ENCODE measurements around the gene OR10H4. TPM values are rescaled to one million over a fixed set of nuclear protein-coding genes. Genes with fewer than 3 reads are reported as not detected.

OR10H4 gene
- total and polyA plus RNA-seq, 2 of the 4 experiments (the other 2 are of a cell fraction): not detected

DNA sequence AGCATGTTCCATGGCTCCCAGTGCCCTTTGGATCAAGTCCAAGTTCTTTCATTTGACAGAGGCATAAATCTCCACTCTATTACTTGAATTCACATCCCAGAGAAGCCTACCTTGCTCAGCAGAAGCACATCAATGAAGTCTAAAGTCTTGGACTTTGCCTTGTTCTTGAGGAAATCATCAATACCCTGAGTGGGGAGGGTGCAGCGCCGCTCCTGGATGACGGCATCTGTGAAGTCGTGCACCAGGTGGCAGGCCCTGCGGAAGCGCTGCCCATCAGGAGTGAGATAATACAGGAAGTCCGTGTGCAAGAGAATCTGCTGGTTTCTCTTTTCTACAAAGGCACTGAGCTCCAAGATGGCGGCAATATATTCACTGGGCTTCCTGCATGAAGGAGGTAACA, 25.1 kb upstream of the OR10H4 start:
- Histone ChIP-seq H3K4me1 (ENCODE audit: control insufficient read depth, insufficient read depth, low read length) (no peaks in the 10 kb centered on the region), H3K79me1 (ENCODE audit: low read depth in 1 of 2, low read length in 2 of 2) (no peaks in the 10 kb centered on the region), H3K9me3 (ENCODE audit: control insufficient read depth, insufficient read depth, low read length) (peaks cover 13% of the 10 kb centered on the region), H2BK120ac (ENCODE audit: low read depth, low read length) (no peak overlapping the region), H4K20me1 (ENCODE audit: insufficient read depth, low read length) (no peaks in the 10 kb centered on the region), H2BK5ac (ENCODE audit: low read depth, low read length, poor library complexity, severe bottlenecking) (no peak overlapping the region), H3K56ac (ENCODE audit: extremely low read depth, insufficient read depth, low read length) (no peak overlapping the region), H3K36me3 (ENCODE audit: control insufficient read depth, insufficient read depth, low read length) (no peaks in the 10 kb centered on the region), H3K4ac (ENCODE audit: low read depth, low read length) (no peak overlapping the region), H2AK9ac (replicated peaks; ENCODE audit: low read depth, low read length, poor library complexity) (no peak overlapping the region), H3K9me1 (ENCODE audit: insufficient read depth, low read length) (no peaks in the 10 kb centered on the region), H3K27me3 (ENCODE audit: control insufficient read depth, insufficient read depth, low read length) (no peaks in the 10 kb centered on the region), H3K4me2 (ENCODE audit: low read depth, low read length) (no peak overlapping the region), H4K8ac (ENCODE audit: low read depth in 2 of 2, low read length in 2 of 2) (no peak overlapping the region), H2BK20ac (ENCODE audit: low read depth, low read length) (no peak overlapping the region), H3K23ac (ENCODE audit: low read depth, low read length) (no peak overlapping the region), H4K5ac (ENCODE audit: low read depth, low read length) (no peak overlapping the region), H2AFZ (replicated peaks; ENCODE audit: low read length, poor library complexity) (no peak overlapping the region), H2AK5ac (ENCODE audit: low read depth, low read length) (no peak overlapping the region), H3K4me3 (ENCODE audit: insufficient read depth, low read depth, low read length) (no peak overlapping the region), H3K18ac (ENCODE audit: low read depth, low read length) (no peak overlapping the region), H2BK15ac (ENCODE audit: low read depth, low read length) (no peak overlapping the region), H3K9ac (ENCODE audit: low read depth, low read length) (no peak overlapping the region), H3K14ac (replicated peaks; ENCODE audit: low read depth, low read length) (no peak overlapping the region), H3K27ac (ENCODE audit: insufficient read depth, low read length) (no peak overlapping the region), H4K91ac (ENCODE audit: insufficient read depth, low read depth, low read length) (no peak overlapping the region)
- BruUV-seq (replicated peaks): no TSS peak
- intact Hi-C loops (cut with micrococcal nuclease) (no loop called here), in situ Hi-C loops (cut with MboI; ENCODE audit: low sequenced_read_pairs) (no loop called here), dilution Hi-C loops (cut with HindIII; ENCODE audit: low sequenced_read_pairs, unreplicated experiment) (no loop called here)
- CTCF ChIA-PET: no interaction called here
- ATAC-seq (ENCODE audit: low read depth): no peak
- POLR2A ChIA-PET (ENCODE audit: unreplicated experiment): no interaction called here
- 80% methylated on average over 5 of the region's 8 CpGs; no CpG with 5 or more reads in 1 of the 2 experiments for WGBS, 2 experiments (ENCODE audit: extremely low coverage in 2 of 2, insufficient read length in 1 of 2)
- TF ChIP-seq RAD21 (IDR thresholded peaks at IDR 0.05; ENCODE audit: low read length) (no peak), MXI1 (IDR thresholded peaks at IDR 0.05; ENCODE audit: borderline replicate concordance, low read depth, low read length) (no peak), SMC3 (IDR thresholded peaks at IDR 0.05; ENCODE audit: low read depth, low read length) (no peak), CTCF (conservative IDR thresholded peaks at IDR 0.05; ENCODE audit: low read depth, low read length) (no peak)
- no peak for DNase-seq
